HG02970 (cell line): ENCODE results near the gene KCNMB2.
"Not testable (repeated sequence)": the region's sequence is repeated elsewhere in the genome, so short reads cannot be mapped to it uniquely, and the experiment has no call there.

Experiments
- ATAC-seq: cut with Tn5 transposase; IDR thresholded peaks from one replicate; pipeline ENCODE4 v1.9.1; 2021; ENCODE audit warnings: mild to moderate bottlenecking, moderate library complexity, moderate number of reproducible peaks; ENCODE audit not compliant: unreplicated experiment, low FRiP score

KCNMB2 gene

GRCh38 chr3:178536211-178537079 is at the start of gene KCNMB2:
Gene KCNMB2 (plus strand): TSS chr3:178536436.
- no peak for ATAC-seq

- ATAC-seq = no peak
Measured at GRCh38 chr3:178486903-178487302, 49.3 kb upstream of the KCNMB2 start.

- ATAC-seq = no peak
Measured at GRCh38 chr3:178487752-178488151, 48.5 kb upstream of the KCNMB2 start.

- ATAC-seq = no peak
Measured at GRCh38 chr3:178491751-178492150, 44.5 kb upstream of the KCNMB2 start.

- ATAC-seq = no peak
Measured at GRCh38 chr3:178492491-178492890, 43.7 kb upstream of the KCNMB2 start.

- ATAC-seq = no peak
Measured at GRCh38 chr3:178494386-178494785, 41.9 kb upstream of the KCNMB2 start.

GRCh38 chr3:178496911-178497310 is 39.3 kb upstream of the KCNMB2 start:
- ATAC-seq = no peak

- no peak for ATAC-seq
Measured at GRCh38 chr3:178498871-178499270, 37.4 kb upstream of the KCNMB2 start.

- no peak for ATAC-seq
Measured at GRCh38 chr3:178500631-178501030, 35.6 kb upstream of the KCNMB2 start.

GRCh38 chr3:178504128-178504527 is 32.1 kb upstream of the KCNMB2 start:
- no peak for ATAC-seq

GRCh38 chr3:178505832-178506231 is 30.4 kb upstream of the KCNMB2 start:
- ATAC-seq = no peak

GRCh38 chr3:178507507-178508442 is 28.5 kb upstream of the KCNMB2 start:
- no peak for ATAC-seq

GRCh38 chr3:178508443-178508825 is 27.8 kb upstream of the KCNMB2 start:
- ATAC-seq = no peak

GRCh38 chr3:178510496-178510895 is 25.7 kb upstream of the KCNMB2 start:
- ATAC-seq = no peak

GRCh38 chr3:178512647-178513046 is 23.6 kb upstream of the KCNMB2 start:
- ATAC-seq = no peak

GRCh38 chr3:178513546-178514380 is 22.5 kb upstream of the KCNMB2 start:
- no peak for ATAC-seq

GRCh38 chr3:178514401-178514800 is 21.8 kb upstream of the KCNMB2 start:
- ATAC-seq = no peak

- not testable (repeated sequence) for ATAC-seq
Measured at GRCh38 chr3:178515076-178515744, 21.0 kb upstream of the KCNMB2 start.

GRCh38 chr3:178517665-178518334 is 18.4 kb upstream of the KCNMB2 start:
- ATAC-seq = no peak
